ENCODE results near the gene RASGRF1. TPM values are rescaled to one million over a fixed set of nuclear protein-coding genes. Genes with fewer than 3 reads are reported as not detected.

RASGRF1 gene
- polyA plus RNA-seq, 1 donor from 2014 or later, result 11.0 TPM

- Histone ChIP-seq H3K27me3 (ENCODE audit: insufficient read depth, low read depth, low read length) (no peaks in the 10 kb centered on the region), H3F3A (ENCODE audit: insufficient read depth, low read length, poor library complexity, severe bottlenecking) (no peaks in the 10 kb centered on the region), H3K4me2 (ENCODE audit: low read length) (no peak overlapping the region), H3K9me2 (ENCODE audit: insufficient read depth, low read length) (no peaks in the 10 kb centered on the region), H3K36me3 (ENCODE audit: insufficient read depth, low read length) (no peaks in the 10 kb centered on the region), H2AFZ (ENCODE audit: low read depth, low read length) (no peak overlapping the region), H3K9ac (ENCODE audit: low read length) (no peak overlapping the region), H3K27ac (ENCODE audit: low read length) (no peak overlapping the region), H3K9me3 (ENCODE audit: low read length) (no peaks in the 10 kb centered on the region), H3K4me3 (ENCODE audit: low read length) (no peak overlapping the region), H3K79me2 (replicated peaks; ENCODE audit: insufficient read depth, low read length) (no peaks in the 10 kb centered on the region), H4K20me1 (ENCODE audit: insufficient read depth) (no peaks in the 10 kb centered on the region)
- TF ChIP-seq MXI1 (conservative IDR thresholded peaks at IDR 0.05; ENCODE audit: poor library complexity, severe bottlenecking), result no peak
- TF ChIP-seq RAD21 (conservative IDR thresholded peaks at IDR 0.05), result no peak
- no peak for TF ChIP-seq CTCF (IDR thresholded peaks at IDR 0.05; ENCODE audit: poor library complexity, severe bottlenecking)
- no peak for TF ChIP-seq POLR2AphosphoS5 (IDR thresholded peaks at IDR 0.05)
- no peak for TF ChIP-seq EP300 (conservative IDR thresholded peaks at IDR 0.05; ENCODE audit: poor library complexity, severe bottlenecking)
- no peak for TF ChIP-seq REST (IDR thresholded peaks at IDR 0.05; ENCODE audit: borderline replicate concordance)
- TF ChIP-seq SMC3 (conservative IDR thresholded peaks at IDR 0.05; ENCODE audit: poor library complexity), result no peak
- TF ChIP-seq EZH2 (IDR thresholded peaks at IDR 0.05; ENCODE audit: borderline replicate concordance, insufficient read depth, low read length, poor library complexity, severe bottlenecking), result no peak
- TF ChIP-seq TAF1 (IDR thresholded peaks at IDR 0.05; ENCODE audit: low read depth), result no peak
Measured at GRCh38 chr15:78957416-78958093, 133.0 kb downstream of the RASGRF1 start.

- Histone ChIP-seq H3K4me3 (ENCODE audit: low read length) (no peak overlapping the region), H4K20me1 (ENCODE audit: insufficient read depth) (no peaks in the 10 kb centered on the region), H2AFZ (ENCODE audit: low read depth, low read length) (no peak overlapping the region), H3K9me2 (ENCODE audit: insufficient read depth, low read length) (no peaks in the 10 kb centered on the region), H3K79me2 (replicated peaks; ENCODE audit: insufficient read depth, low read length) (no peaks in the 10 kb centered on the region), H3K9me3 (ENCODE audit: low read length) (no peaks in the 10 kb centered on the region), H3K27ac (ENCODE audit: low read length) (no peak overlapping the region), H3K27me3 (ENCODE audit: insufficient read depth, low read depth, low read length) (no peaks in the 10 kb centered on the region), H3K36me3 (ENCODE audit: insufficient read depth, low read length) (no peaks in the 10 kb centered on the region), H3K4me2 (ENCODE audit: low read length) (no peak overlapping the region), H3K9ac (ENCODE audit: low read length) (no peak overlapping the region), H3F3A (ENCODE audit: insufficient read depth, low read length, poor library complexity, severe bottlenecking) (no peaks in the 10 kb centered on the region)
- TF ChIP-seq REST (IDR thresholded peaks at IDR 0.05; ENCODE audit: borderline replicate concordance) (no peak), MXI1 (conservative IDR thresholded peaks at IDR 0.05; ENCODE audit: poor library complexity, severe bottlenecking) (no peak), CTCF (IDR thresholded peaks at IDR 0.05; ENCODE audit: poor library complexity, severe bottlenecking) (no peak), EZH2 (IDR thresholded peaks at IDR 0.05; ENCODE audit: borderline replicate concordance, insufficient read depth, low read length, poor library complexity, severe bottlenecking) (no peak), SMC3 (conservative IDR thresholded peaks at IDR 0.05; ENCODE audit: poor library complexity) (no peak), POLR2AphosphoS5 (IDR thresholded peaks at IDR 0.05) (no peak), RAD21 (conservative IDR thresholded peaks at IDR 0.05) (no peak), EP300 (conservative IDR thresholded peaks at IDR 0.05; ENCODE audit: poor library complexity, severe bottlenecking) (no peak), TAF1 (IDR thresholded peaks at IDR 0.05; ENCODE audit: low read depth) (no peak)
Measured at GRCh38 chr15:78956937-78957336, 133.6 kb downstream of the RASGRF1 start.

All from neural cell (in vitro differentiated cells).